AG09319 (cell line): ENCODE measurements around the gene SLC4A7.

Experiments
- DNase-seq: peaks from one replicate; pipeline ENCODE4 v3.0.0-alpha.2; 2010; ENCODE audit warnings: low read depth; ENCODE audit errors: extremely low read depth
- TF ChIP-seq, protein P1 (sequence below): IDR thresholded peaks from 2 replicates; pipeline ENCODE4 v1.5.1; 2011; ENCODE audit warnings: low read depth, mild to moderate bottlenecking, inconsistent platforms, low read length, moderate library complexity

The SLC4A7 gene

DNA sequence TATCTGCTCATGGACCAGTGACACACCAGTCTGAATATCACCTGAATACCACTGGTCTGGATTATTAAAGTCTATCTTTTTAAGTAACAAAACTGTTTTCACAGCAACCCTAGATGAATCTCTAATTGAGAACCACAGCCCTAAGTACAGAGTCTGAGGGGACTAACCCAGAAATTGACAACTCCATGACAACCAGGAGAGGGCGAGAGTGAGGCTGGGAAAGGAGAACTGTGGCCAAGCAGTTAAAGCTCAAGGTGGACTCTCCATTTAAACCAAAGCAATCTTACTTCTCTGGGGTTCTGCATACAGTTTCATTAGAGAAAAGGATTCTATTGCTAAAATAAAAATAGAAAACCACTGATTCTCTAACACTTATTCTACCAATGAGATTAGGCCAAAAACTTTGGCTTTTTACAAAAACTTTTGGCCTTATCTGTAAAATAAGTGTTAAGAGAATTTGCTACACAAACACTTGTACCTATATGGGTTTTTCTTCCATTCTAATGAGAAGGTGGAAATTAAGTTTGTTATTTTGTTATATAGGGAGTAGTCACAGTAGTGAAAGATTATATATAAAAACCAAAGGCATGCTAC lies 126.4 kb downstream of the SLC4A7 start:
- TF ChIP-seq, protein P1, sequence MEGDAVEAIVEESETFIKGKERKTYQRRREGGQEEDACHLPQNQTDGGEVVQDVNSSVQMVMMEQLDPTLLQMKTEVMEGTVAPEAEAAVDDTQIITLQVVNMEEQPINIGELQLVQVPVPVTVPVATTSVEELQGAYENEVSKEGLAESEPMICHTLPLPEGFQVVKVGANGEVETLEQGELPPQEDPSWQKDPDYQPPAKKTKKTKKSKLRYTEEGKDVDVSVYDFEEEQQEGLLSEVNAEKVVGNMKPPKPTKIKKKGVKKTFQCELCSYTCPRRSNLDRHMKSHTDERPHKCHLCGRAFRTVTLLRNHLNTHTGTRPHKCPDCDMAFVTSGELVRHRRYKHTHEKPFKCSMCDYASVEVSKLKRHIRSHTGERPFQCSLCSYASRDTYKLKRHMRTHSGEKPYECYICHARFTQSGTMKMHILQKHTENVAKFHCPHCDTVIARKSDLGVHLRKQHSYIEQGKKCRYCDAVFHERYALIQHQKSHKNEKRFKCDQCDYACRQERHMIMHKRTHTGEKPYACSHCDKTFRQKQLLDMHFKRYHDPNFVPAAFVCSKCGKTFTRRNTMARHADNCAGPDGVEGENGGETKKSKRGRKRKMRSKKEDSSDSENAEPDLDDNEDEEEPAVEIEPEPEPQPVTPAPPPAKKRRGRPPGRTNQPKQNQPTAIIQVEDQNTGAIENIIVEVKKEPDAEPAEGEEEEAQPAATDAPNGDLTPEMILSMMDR = peak; percentile 49

GRCh38 chr3:27356976-27357375 lies 127.2 kb downstream of the SLC4A7 start:
- DNase-seq = no peak
- TF ChIP-seq, protein P1 = no peak

More for the DNA sequence above, 126.4 kb downstream of the SLC4A7 start:
- no peak for DNase-seq

- TF ChIP-seq, protein P1 = no peak
- no peak for DNase-seq
These were observed 129.5 kb downstream of the SLC4A7 start for GRCh38 chr3:27354588-27355203.

DNA sequence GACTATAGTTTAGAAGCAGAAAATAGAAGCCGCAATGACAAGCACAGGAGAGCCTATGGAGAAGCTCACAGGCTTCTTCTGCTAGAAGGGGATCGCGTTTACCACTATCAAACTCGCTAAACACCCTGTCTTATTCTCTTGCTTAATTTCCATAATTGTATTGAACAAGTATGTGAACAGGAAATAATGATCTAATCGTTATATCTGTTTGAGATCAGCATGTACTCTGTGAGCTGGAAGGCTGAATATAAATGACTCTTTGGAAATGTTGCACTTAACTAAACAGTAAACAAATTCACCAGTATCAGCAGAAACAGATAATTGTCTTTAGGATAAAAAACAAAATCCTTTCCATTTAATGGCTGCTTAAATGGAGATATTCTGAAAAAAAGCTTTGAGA lies 130.0 kb downstream of the SLC4A7 start:
- DNase-seq = no peak
- TF ChIP-seq, protein P1 = no peak

DNA sequence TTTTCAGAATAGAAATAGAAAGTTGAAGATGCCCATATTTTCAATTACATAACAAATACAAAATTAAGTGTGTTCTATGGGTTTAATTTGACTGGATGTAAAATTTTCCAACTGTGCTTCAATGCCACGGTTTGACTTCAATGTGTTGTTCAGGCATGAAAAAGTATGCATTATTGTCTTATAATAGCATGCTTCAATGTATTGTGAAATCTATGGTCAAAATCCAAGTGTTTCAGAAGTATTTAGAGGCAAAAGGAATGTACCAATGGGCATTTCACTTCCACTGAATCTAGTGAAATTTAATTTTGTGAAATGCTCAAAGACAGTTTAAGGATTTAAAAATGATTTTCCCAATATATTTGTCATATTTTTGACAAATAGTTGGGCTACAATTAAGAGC lies 131.0 kb downstream of the SLC4A7 start:
- DNase-seq = no peak
- TF ChIP-seq, protein P1 = no peak

DNA sequence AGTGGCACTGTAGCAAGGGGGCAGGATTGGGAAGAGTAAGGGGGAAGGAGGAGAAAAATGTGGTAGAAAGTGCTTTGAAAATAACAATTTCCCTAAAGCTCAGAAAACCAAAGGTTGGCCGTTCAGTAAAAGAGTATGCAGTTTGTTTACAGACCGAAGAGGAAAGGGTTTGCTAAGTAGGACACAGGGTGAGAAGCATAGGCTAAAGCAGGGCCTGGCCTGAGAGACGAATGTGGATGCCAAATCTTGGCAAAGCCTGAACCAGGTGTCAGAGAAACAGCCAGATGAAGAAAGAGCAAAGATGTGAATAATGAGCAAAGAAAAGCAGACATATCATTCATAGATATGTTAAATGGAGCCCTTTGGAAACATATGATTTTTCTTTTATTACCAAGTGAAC lies 132.1 kb downstream of the SLC4A7 start:
- TF ChIP-seq, protein P1 = no peak
- no peak for DNase-seq

DNA sequence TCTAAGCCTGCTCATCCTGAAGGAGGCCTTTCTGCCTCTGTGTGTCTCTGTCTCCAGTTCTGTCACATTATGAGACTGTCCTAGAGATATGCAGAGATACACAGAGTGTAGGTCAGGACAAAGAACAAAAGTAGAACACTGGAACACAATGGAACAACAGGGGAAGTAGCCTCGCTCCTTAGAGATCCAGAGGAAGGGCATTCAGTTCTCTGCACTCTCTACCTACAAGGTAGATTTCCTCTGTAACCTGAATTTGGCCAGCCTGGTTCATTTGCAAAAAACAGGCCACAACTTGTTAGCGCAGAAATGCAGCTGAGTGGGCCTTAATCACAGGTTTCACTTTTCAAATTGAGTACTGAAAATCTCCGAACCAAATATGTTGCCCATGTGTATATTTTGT lies 134.4 kb downstream of the SLC4A7 start:
- TF ChIP-seq, protein P1 = no peak
- DNase-seq = no peak
